LoVo (cell line): ENCODE data around the gene FBLN5.
A peak's percentile ranks its signal among the peaks of the same experiment; 100 is the strongest.
"Not testable (repeated sequence)": the region's sequence is repeated elsewhere in the genome, so short reads cannot be mapped to it uniquely, and the experiment has no call there.

ENCODE experiments used
- DNase-seq: peaks from one replicate; pipeline ENCODE4 v3.0.0-alpha.2; 2016; ENCODE audit warnings: low spot score

Gene FBLN5

DNA sequence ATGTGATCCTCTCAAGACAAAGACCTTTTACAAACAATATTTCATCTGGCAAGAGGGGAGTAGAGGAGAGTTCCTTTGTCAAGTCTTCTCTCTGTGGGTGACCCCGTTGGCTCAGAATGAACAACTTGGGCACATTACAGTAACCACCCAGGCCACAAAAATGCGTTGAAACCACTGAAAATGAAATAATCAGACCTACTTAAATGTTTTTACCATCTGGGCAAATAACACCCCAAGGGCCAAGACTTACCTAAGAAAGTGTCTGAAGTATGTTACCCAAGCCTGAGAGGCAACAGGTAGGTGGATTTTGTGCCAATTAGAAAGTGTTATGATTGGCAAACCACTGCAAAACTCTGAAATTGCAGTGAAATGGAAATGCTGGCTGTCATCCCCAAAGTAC lies 81.4 kb downstream of the FBLN5 start:
- no peak for DNase-seq

- DNase-seq: no peak
These were observed 85.1 kb downstream of the FBLN5 start for GRCh38 chr14:91862417-91862816.

GRCh38 chr14:91861091-91861490 lies 86.4 kb downstream of the FBLN5 start:
- no peak for DNase-seq

DNA sequence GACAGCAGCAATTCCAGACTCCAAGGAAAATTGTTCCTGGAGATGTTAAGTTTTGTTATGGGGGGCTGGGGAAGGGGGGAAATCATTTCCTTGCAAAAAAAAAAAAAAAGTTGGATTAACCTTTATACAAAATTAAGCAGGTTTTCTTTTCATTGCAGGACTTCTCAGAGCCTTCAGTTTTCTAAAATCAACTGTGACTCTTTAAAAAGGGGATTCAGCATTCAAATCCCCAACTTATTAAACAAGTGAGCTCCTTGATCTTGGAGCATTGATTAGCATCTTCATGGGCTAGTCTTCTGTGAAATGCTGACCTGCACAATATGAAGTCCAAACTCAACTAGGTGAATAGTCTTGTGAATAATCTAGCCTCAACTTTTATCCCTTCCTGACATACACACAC lies 87.3 kb downstream of the FBLN5 start:
- DNase-seq: no peak

GRCh38 chr14:91858536-91859275 lies 88.8 kb downstream of the FBLN5 start:
- DNase-seq: peak; percentile 67

DNA sequence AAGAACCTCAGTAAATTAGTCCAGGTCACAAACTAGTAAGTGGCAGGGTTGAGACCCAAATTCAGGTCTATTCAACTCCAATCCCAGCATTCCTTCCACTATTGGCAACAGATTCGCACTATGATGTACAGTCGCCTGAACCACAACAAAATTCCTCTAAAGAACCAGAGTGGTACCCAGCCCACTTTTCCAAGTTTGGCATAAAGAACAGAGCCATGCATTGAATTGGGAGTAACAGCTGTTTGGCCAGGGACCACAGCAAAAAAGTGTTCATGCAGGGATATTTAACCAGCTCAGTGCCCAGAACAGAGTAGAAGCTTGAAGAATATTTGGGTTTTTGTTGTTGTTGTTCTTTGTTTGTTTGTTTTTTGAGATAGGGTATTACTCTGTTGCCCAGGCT lies 89.9 kb downstream of the FBLN5 start:
- DNase-seq: no peak

GRCh38 chr14:91854327-91854934 lies 93.1 kb downstream of the FBLN5 start:
- no peak for DNase-seq

- no peak for DNase-seq
These were observed 95.9 kb downstream of the FBLN5 start for GRCh38 chr14:91851563-91851962.

DNA sequence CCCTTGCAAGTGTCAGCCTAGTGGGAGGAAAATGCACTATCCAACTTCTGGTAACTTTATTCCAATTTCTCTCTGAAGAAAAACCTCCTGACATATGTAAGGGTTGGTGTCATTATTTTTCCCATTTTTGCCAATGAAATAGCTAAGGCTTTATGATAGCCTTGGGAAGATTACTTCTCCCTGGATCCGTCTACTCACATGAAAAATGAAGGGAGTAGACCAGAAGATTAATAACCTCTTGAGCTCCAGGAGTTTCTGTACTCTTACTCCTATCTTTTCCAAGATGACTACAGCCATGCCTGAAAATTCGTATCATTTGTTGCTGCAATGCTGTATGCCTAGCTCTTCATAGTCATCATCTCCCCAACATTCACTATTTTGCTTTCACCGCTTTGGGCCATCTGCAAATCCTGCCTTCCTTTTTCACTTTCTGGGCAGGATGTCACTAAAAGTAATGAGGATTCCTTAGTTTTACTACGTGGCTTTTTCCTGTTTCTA lies 98.9 kb downstream of the FBLN5 start:
- DNase-seq: no peak

DNA sequence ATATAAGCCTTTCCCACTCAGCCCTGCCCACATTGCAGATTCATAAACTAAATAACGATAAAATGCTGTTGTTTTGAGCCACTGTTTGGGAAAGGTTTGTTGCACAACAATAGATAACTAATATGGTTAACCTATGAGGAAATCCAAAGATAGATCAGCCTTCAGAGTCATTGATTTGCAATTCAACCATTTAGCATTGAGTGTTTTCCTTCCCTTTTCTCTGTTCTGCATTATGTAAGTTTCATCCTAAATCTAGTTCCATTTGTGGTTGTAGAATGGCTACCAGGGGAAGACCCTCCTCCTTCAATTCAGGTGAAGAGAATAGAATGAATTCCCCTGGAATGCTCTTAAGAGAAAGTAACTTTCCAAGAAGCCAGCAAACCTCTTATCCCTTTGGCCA lies 99.8 kb downstream of the FBLN5 start:
- DNase-seq: no peak

GRCh38 chr14:91845652-91846051 lies 101.8 kb downstream of the FBLN5 start:
- no peak for DNase-seq

DNA sequence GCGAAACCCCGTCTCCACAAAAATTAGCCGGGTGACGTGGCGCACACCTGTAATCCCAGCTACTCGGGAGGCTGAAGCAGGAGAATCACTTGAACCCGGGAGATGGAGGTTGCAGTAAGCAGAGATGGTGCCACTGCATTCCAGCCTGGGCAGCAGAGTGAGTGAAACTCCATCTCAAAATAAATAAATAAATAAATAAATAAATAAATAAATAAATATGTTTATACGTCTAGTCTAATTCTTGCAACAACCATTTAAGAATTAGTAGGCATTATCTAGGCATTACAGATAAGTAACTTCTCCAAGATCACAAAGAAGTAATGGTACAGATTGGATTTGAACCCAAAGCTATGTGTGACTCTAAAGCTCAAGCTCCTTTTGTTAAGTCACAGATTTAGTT lies 102.4 kb downstream of the FBLN5 start:
- DNase-seq: not testable (repeated sequence)

GRCh38 chr14:91844029-91844428 lies 103.5 kb downstream of the FBLN5 start:
- no peak for DNase-seq

DNA sequence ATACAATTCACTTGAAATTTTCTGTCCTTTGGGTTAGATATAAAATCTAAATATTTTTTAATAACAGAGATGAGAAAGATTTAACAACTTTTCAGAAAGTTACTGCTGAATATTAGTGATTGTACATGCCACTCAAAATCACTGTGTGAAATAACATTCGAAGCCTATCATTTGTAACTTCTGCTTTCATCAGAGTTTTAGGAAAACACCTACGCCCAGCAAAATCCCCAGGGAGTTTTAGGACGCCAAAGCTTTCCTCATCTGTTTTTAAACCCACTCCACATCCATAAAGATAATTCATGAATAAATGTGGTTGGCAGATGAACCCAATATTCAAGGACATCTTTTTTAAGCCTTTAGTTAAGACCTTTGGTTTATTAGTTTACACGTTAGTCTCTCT lies 104.1 kb downstream of the FBLN5 start:
- no peak for DNase-seq

DNA sequence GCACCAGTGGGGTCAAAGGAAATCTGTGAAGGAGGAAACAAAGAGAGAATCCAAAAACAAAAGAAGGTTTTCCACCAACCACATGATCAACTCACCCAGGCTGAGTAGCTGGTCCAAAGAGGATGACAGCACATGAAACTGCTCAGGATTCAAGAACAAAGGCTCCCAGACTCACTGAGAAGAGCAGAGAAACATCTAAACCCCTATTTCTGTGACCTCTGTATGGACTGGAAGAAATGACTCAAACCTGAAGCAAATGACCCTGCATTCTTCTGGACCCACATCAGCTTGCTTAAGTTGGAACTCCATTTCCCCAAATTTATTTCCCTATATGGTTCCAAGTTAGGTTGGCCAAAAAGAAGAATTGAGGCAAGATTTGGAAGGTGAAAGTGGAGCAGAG lies 106.4 kb downstream of the FBLN5 start:
- no peak for DNase-seq

DNA sequence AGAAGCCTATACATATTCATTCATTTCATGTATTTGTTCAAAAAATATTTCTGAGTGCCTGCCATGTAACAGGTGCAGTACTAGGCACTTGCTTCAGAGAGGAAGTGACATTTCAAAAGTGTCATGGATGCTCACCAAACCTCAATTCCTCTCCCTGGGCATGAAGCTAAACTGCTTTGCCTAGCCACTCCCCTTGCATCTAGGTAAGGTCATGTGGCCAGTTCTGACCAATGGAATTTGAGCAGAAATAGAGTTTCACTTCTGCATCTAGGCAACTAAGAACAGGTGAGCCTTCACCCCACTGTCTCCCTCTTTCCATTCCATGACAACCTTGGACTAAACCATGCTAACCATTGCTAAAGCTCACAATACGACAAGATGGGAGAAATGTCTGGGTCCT lies 107.7 kb downstream of the FBLN5 start:
- DNase-seq: no peak

DNA sequence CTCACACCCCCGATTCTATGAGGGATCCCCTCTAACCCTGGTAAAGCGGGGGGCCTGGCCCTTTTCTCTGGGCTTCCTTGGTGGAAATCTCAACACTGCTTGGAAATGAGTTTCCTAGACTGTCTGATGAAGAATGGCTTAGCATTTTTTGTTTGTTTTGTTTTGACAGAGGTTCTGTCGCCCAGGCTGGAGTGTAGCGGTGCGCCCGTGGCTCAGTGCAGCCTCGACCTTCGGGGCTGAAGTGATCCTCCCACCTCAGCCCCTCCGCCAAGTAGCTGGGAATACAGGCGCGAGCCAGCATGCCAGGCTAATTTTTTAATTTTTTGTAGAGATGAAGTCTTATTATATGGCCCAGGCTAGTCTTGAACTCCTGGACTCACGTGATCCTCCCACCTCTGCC lies 110.4 kb downstream of the FBLN5 start:
- DNase-seq: no peak

DNA sequence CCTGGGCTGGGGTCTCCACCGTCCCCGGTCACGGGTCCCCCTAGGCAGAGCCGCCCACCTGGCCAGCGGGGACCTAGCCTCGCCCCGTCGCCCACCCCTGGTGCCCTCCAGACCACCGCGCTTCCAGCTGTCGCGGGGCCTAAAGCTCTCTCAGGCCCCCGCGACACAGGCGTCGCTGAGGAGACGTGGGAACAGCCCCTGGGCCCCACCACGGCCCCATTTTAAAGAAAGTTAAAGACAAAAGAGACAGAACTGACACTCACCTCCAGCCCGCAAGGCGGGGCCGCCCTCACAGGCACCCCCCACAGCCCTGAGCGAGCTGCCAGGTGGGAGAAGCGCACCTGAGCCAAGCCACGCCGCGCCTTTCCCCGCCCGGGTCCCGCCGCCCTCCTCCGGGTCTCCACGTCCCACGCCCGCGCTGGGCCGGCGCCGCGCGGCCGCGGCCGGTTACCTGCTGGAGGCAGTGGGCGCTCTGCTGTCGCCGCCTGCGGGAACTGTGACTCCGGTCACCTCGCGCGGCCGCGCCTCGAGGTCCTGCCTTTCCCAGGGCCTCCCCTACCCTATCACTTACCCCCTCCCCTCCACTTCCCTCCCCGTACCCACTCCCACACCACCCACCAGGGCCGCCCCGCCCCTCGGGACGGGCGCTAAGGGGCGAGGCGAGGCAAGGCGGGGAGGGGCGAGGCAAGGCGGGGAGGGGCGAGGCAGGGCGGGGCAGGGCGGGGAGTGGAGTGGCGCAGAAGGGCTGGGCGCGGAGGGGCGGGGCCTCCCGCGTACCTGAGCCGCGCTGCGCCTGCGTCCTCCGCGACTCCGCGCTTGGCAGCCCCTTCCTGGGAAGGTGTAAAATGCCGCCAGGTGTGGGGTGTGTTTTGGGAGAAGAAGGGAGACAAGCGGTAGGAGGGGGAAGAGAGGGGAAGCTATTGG lies 111.3 kb downstream of the FBLN5 start:
- DNase-seq: peak; percentile 90

DNA sequence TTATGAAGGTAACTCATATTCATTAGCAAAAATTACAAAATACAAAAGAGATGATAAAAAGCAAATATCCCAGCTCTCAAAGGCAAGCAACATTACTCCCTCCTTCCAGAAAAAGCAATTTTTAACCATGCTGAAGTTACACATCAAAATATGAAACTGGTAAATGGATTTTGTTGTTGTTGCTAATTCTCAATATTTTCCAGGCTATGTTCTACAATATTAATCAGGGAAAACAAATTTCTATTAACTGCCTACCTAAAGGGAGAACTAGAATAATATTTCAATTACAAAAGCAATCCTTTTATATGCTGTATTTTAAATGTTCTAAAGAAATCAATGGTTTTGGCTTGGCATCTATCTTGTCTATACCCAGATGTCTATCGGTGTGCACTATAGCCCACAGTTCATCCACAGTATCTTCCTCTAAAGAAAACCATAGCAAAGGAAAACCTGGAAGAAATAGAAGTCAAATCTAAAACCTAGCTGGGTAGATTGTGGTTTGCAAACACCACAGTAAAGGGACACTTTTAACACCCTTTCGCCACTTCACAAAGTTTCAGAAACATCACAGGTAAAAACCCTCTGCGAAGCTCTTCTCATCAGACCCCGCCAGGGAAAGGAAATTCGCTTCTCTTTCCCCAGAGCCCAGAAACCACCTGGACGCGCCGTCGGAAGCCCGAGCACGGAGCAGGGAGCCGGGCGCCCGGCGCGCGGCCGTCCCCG lies 112.1 kb downstream of the FBLN5 start:
- peak; percentile 13 for DNase-seq

DNA sequence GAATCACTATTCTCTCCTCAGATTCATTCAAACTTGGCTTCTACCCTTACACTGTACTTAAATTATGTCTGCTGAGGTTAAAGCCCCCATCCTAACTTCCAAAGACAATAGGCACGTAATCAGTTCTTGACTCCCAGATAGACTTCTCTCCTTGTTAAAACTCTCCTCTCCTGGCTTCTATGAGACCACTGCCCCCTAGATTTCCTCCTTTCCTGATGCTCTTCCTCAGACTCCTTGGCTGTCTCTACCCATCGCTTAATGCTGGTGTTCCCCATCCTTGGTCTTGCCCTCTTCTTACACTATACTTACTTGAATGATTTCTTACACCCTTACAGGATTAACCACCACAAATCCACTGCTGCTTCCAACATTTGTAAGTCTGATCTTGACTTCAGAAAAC lies 112.9 kb downstream of the FBLN5 start:
- DNase-seq: no peak

DNA sequence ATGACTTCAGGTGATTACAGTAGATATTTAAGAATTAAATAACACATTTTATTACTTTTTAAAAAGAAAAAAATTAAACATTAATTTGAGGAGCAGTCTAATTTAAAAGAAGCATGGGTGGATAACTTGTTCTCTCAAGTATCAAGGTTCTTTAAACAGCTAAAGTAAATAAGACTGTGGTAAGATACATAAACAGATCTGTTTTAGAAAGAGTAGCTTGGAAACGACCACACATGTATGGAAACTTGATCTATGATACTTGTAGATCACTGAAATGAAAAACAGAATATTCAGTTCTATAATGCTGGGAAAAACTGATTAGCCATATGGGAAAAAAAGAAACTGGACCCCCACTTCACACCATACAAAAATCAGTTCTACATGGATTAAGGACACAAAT lies 116.2 kb downstream of the FBLN5 start:
- no peak for DNase-seq

DNA sequence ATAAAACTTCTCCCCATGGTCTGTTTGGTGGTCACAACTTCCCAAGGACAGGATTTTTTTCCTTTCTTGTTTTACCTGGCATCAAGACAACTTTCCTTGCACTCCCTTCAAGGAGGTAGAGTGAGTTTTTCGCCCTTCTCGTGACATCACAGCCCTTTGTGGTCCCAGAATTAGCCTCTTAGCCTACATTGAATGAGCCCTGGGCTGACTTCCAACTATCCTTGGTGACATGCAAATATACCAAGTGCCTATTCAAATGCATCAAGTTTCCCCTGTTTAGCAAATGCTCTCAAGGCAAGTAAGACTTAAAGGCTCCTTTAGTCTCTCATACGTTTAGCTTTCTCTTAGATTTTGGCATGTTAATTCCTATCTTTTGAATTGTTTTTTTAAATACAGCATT lies 116.7 kb downstream of the FBLN5 start:
- DNase-seq: peak; percentile 41
